H1 (cell line): Measurements from ENCODE around the gene FEV. TPM values are rescaled to one million over a fixed set of nuclear protein-coding genes. Genes with fewer than 3 reads are reported as not detected.

ENCODE experiments used
- CTCF ChIA-PET: fragments of 300-600 bp; sonication (Branson Sonifier 250); formaldehyde crosslinking; loops from one replicate; lab custom pipeline; 2021; ENCODE audit not compliant: partially characterized antibody; lab: Charles Lee
- POLR2A ChIA-PET: fragments of 300-600 bp; sonication (Branson Sonifier 250); formaldehyde crosslinking; loops from one replicate; lab custom pipeline; 2021; ENCODE audit warnings: inconsistent platforms; ENCODE audit not compliant: partially characterized antibody; lab: Charles Lee
- DNase-seq, 2 experiments: peaks; one replicate each; pipeline versions ENCODE4 v3.0.0 to v3.0.0-alpha.2; 2010 to 2022; ENCODE audit warnings: low spot score in 2 of 2, low read depth in 1 of 2, mixed read lengths in 1 of 2
- FAIRE-seq: peaks from 2 replicates; lab custom pipeline; 2011; peaks lifted over from hg19 to GRCh38; lab: Jason Lieb, UNC
- H2AFZ ChIP-seq: 2 replicates; pipeline ENCODE4 v1.8.1; 2012; ENCODE audit warnings: low read length, inconsistent platforms
- H2AK5ac ChIP-seq: 2 replicates; pipeline ENCODE4 v1.6.1; 2013; ENCODE audit warnings: low read depth, low read length
- H2BK120ac ChIP-seq: replicated peaks from 2 replicates; pipeline ENCODE3; 2013; ENCODE audit warnings: low read depth, low read length, inconsistent platforms
- H2BK12ac ChIP-seq: 2 replicates; pipeline ENCODE4 v1.6.1; 2013; ENCODE audit warnings: low read depth, low read length
- H2BK15ac ChIP-seq: 2 replicates; pipeline ENCODE4 v1.6.1; 2013; ENCODE audit warnings: low read length
- H2BK20ac ChIP-seq: 2 replicates; pipeline ENCODE4 v1.6.1; 2013; ENCODE audit warnings: low read length
- H2BK5ac ChIP-seq: 2 replicates; pipeline ENCODE4 v1.6.1; 2013; ENCODE audit warnings: low read depth, low read length
- H3K14ac ChIP-seq: 2 replicates; pipeline ENCODE4 v1.6.1; 2013; ENCODE audit warnings: inconsistent platforms; ENCODE audit not compliant: insufficient read length
- H3K18ac ChIP-seq: 2 replicates; pipeline ENCODE4 v1.6.1; 2013; ENCODE audit warnings: low read length; ENCODE audit errors: extremely low read depth
- H3K23ac ChIP-seq: 2 replicates; pipeline ENCODE4 v1.6.1; 2013; ENCODE audit warnings: inconsistent platforms; ENCODE audit not compliant: insufficient read length
- H3K23me2 ChIP-seq: 2 replicates; pipeline ENCODE4 v1.6.1; 2013; ENCODE audit warnings: low read depth, low read length
- H3K27ac ChIP-seq: 2 replicates; pipeline ENCODE4 v1.6.1; 2011; ENCODE audit warnings: low read depth, low read length, inconsistent platforms
- H3K27me3 ChIP-seq, 4 experiments: replicated peaks in 1 of 4; 1 replicate in 1 of 4; 2 replicates in 3 of 4; pipeline versions ENCODE4 v1.6.1 to v1.8.1; 2011 to 2013; ENCODE audit warnings: low read length in 3 of 4, mild to moderate bottlenecking in 3 of 4, inconsistent platforms in 2 of 4, mixed read lengths in 2 of 4, moderate library complexity in 1 of 4; ENCODE audit not compliant: control insufficient read depth in 3 of 4, insufficient read depth in 3 of 4; ENCODE audit errors: extremely low read depth in 1 of 4
- H3K36me3 ChIP-seq, 4 experiments: 2 replicates each; pipeline versions ENCODE4 v1.6.1 to v1.8.1; 2011 to 2013; ENCODE audit warnings: mild to moderate bottlenecking in 4 of 4, low read length in 3 of 4, moderate library complexity in 2 of 4, control low read depth in 1 of 4, inconsistent platforms in 1 of 4; ENCODE audit not compliant: insufficient read depth in 4 of 4, control insufficient read depth in 2 of 4
- H3K4ac ChIP-seq: replicated peaks from 2 replicates; pipeline ENCODE3; 2013; ENCODE audit warnings: low read length, low read depth, mixed read lengths, inconsistent platforms; ENCODE audit not compliant: insufficient read length
- H3K4me1 ChIP-seq, 4 experiments: replicated peaks in 1 of 4; 1 replicate in 1 of 4; 2 replicates in 3 of 4; pipeline versions ENCODE4 v1.6.1 to v1.8.1; 2011 to 2013; ENCODE audit warnings: low read length in 3 of 4, inconsistent platforms in 2 of 4, mixed read lengths in 1 of 4; ENCODE audit not compliant: insufficient read depth in 4 of 4, control insufficient read depth in 3 of 4
- H3K4me2 ChIP-seq, 2 experiments: 2 replicates each; pipeline versions ENCODE4 v1.6.1 to v1.8.1; 2011 to 2013; ENCODE audit warnings: low read depth in 2 of 2, low read length in 2 of 2, control low read depth in 1 of 2, inconsistent platforms in 1 of 2, mild to moderate bottlenecking in 1 of 2; ENCODE audit not compliant: insufficient read depth in 1 of 2
- H3K4me3 ChIP-seq, 4 experiments: fragments of 200-600, 300-600 bp in 1 of 4; sonication (generic), shearing (Covaris generic), sonication (Bioruptor Twin) in 1 of 4; 2 replicates each; pipeline versions ENCODE4 v1.5.1 to v1.8.1; 2011 to 2016; ENCODE audit warnings: low read length in 4 of 4, low read depth in 3 of 4, control low read depth in 2 of 4, inconsistent platforms in 2 of 4, mild to moderate bottlenecking in 2 of 4, mixed read lengths in 1 of 4, moderate library complexity in 1 of 4; ENCODE audit not compliant: insufficient read depth in 2 of 4; ENCODE audit errors: extremely low read depth in 1 of 4
- H3K56ac ChIP-seq: replicated peaks from 2 replicates; pipeline ENCODE3; 2013; ENCODE audit warnings: low read depth, mild to moderate bottlenecking, mixed read lengths, low read length, inconsistent platforms; ENCODE audit not compliant: insufficient read length
- H3K79me1 ChIP-seq: 2 replicates; pipeline ENCODE4 v1.6.1; 2013; ENCODE audit warnings: low read depth, low read length, control low read depth
- H3K79me2 ChIP-seq, 2 experiments: 2 replicates each; pipeline versions ENCODE4 v1.6.1 to v1.8.1; 2012 to 2013; ENCODE audit warnings: low read length in 2 of 2, mild to moderate bottlenecking in 2 of 2, inconsistent platforms in 1 of 2; ENCODE audit not compliant: insufficient read depth in 2 of 2, control insufficient read depth in 1 of 2
- H3K9ac ChIP-seq, 4 experiments: replicated peaks in 1 of 4; 1 replicate in 1 of 4; 2 replicates in 3 of 4; pipeline versions ENCODE4 v1.6.1 to v1.8.1; 2011 to 2013; ENCODE audit warnings: low read depth in 3 of 4, low read length in 3 of 4, control low read depth in 2 of 4, mild to moderate bottlenecking in 2 of 4, moderate library complexity in 2 of 4, inconsistent platforms in 1 of 4; ENCODE audit errors: extremely low read depth in 1 of 4
- H3K9me3 ChIP-seq, 2 experiments: 2 replicates each; pipeline versions ENCODE4 v1.6.1 to v1.8.1; 2012 to 2013; ENCODE audit warnings: mild to moderate bottlenecking in 2 of 2, moderate library complexity in 2 of 2, control low read depth in 1 of 2, inconsistent platforms in 1 of 2, low read depth in 1 of 2, low read length in 1 of 2, mixed read lengths in 1 of 2; ENCODE audit not compliant: insufficient read depth in 2 of 2
- H4K20me1 ChIP-seq, 2 experiments: replicated peaks in 1 of 2; 2 replicates each; pipeline versions ENCODE3 to v1.8.1; 2011 to 2013; ENCODE audit warnings: inconsistent platforms in 2 of 2, low read length in 2 of 2, mild to moderate bottlenecking in 1 of 2; ENCODE audit not compliant: insufficient read depth in 2 of 2, control insufficient read depth in 1 of 2
- H4K5ac ChIP-seq: 2 replicates; pipeline ENCODE4 v1.6.1; 2013; ENCODE audit warnings: low read length, low read depth, mixed read lengths, inconsistent platforms; ENCODE audit not compliant: insufficient read length
- H4K8ac ChIP-seq: 2 replicates; pipeline ENCODE4 v1.8.0; 2013; ENCODE audit warnings: mild to moderate bottlenecking, moderate library complexity, low read length, inconsistent platforms; ENCODE audit not compliant: insufficient read depth; ENCODE audit errors: extremely low read depth
- H4K91ac ChIP-seq: replicated peaks from 2 replicates; pipeline ENCODE3; 2013; ENCODE audit warnings: low read length, mixed read lengths, inconsistent platforms; ENCODE audit not compliant: insufficient read length
- ASH2L ChIP-seq: fragments of 200-600, 300-600 bp; sonication (generic); IDR thresholded peaks from one replicate; pipeline ENCODE4 v1.7.1; 2017; ENCODE audit warnings: low read length
- CTBP2 ChIP-seq: IDR thresholded peaks from 2 replicates; pipeline ENCODE4 v1.7.0; 2011; ENCODE audit warnings: borderline replicate concordance, mild to moderate bottlenecking, moderate library complexity, mixed read lengths, low read length; ENCODE audit not compliant: insufficient read depth, insufficient read length
- KDM5A ChIP-seq: fragments of 200-600 bp; IDR thresholded peaks from 2 replicates; pipeline ENCODE4 v1.7.1; 2012; ENCODE audit warnings: mild to moderate bottlenecking, low read length, inconsistent platforms, mixed read lengths
- POLR2AphosphoS5 ChIP-seq: IDR thresholded peaks from 2 replicates; pipeline ENCODE4 v1.6.1; 2011; ENCODE audit warnings: low read depth, low read length
- YY1 ChIP-seq: IDR thresholded peaks from 2 replicates; pipeline ENCODE4 v1.6.1; 2011; ENCODE audit warnings: low read depth, mild to moderate bottlenecking, low read length
- WGBS, 2 experiments: shearing (Covaris generic) in 1 of 2; methylation state at CpG; one replicate each; pipeline versions ENCODE4 v1.1.6 to v1.1.7; 2013 to 2015; ENCODE audit warnings: low lambda C conversion rate in 2 of 2, mixed read lengths in 2 of 2, inconsistent platforms in 1 of 2, low coverage in 1 of 2, missing lambda C conversion rate in 1 of 2; ENCODE audit not compliant: insufficient replicate concordance in 2 of 2, insufficient coverage in 1 of 2, insufficient read length in 1 of 2; ENCODE audit errors: extremely low coverage in 1 of 2, missing lambda C conversion rate in 1 of 2; 5-methylcytosine and 5-hydroxymethylcytosine counted together
- polyA plus RNA-seq, 7 experiments: library from polyadenylated mRNA; depleted of rRNA in 3 of 7; stranded (reverse) in 5 of 7; unstranded in 2 of 7; fragments of >200 nt in 5 of 7; fragments of 200-250 nt in 2 of 7; gene quantifications; 1 replicate in 5 of 7; 2 replicates in 1 of 7; 4 replicates in 1 of 7; pipeline versions ENCODE4 v1.2.1 to v1.2.3, GENCODE V29; 2011 to 2013; ENCODE audit warnings: missing spikeins in 2 of 7, mixed read lengths in 2 of 7
- total RNA-seq: library from RNA; stranded (reverse); fragmentation: NEBNext Ultra II Directional; extraction: Animal tissue kit (Norgen Biotek cat#: 25700); gene quantifications from 2 replicates; pipeline ENCODE4 v1.2.1, GENCODE V29; 2021

The FEV gene
- total and polyA plus RNA-seq, 2 of the 8 experiments (the other 6 are each of a cell fraction or from before 2014, with no cell fraction given) = not detected

DNA sequence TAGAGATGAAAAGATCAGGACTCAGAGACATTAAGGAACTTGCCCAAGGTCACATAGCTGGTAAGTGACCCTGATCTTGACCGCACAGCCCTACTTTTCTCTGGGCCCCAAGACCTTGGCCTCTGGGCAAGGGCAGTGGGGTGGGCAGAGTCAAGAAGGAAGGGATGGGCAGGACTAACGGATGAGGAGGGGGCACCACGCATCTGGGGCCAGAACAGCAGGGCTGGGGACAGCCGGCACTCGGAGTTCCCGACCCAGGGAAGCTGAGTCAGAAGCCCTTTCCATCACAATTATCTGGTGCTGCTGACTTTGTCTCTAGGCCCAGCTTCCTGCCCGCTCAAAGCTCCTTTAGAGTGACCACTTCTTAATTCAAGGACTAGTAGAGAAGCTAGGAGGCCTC, 42.0 kb upstream of the FEV start:
- Histone ChIP-seq H3K36me3 (no peaks in the 10 kb centered on the region), H2BK12ac (no peak overlapping the region), H3K9me3 (no peaks in the 10 kb centered on the region), H3K79me2 (no peaks in the 10 kb centered on the region), H2AK5ac (no peak overlapping the region), H3K27ac (no peak overlapping the region), H2AFZ (no peak overlapping the region), H2BK15ac (no peak overlapping the region), H3K14ac (no peak overlapping the region), H3K4me1 (peaks cover 0 to 3% (median under 1%) of the 10 kb centered on the region in 4 experiments; a peak in 2 of 7 replicates), H3K9ac (no peak overlapping the region), H3K4ac (no peak overlapping the region), H3K4me2 (no peak overlapping the region), H3K18ac (no peak overlapping the region), H2BK5ac (no peak overlapping the region), H3K4me3 (no peak overlapping the region), H4K20me1 (peaks cover 0 to 2% of the 10 kb centered on the region in 2 experiments), H3K27me3 (no peaks in the 10 kb centered on the region; a peak in 1 of 7 replicates), H4K8ac (no peak overlapping the region), H3K79me1 (no peaks in the 10 kb centered on the region), H2BK120ac (no peak overlapping the region), H4K91ac (no peak overlapping the region), H3K23me2 (no peaks in the 10 kb centered on the region), H3K56ac (no peak overlapping the region), H4K5ac (no peak overlapping the region), H3K23ac (no peak overlapping the region), H2BK20ac (no peak overlapping the region)
- FAIRE-seq = no peak
- ChIA-PET CTCF (interaction anchor here (0.8 to 45.5 kb wide), 12 partner anchors 8 to 268 kb away, joined by 3 to 1006 read pairs (median 8); partner anchors contain the start of genes CFAP65, CRYBA2, IHH and NHEJ1), POLR2A (interaction anchor here (0.7 to 1.1 kb wide), 2 partner anchors 90 to 123 kb away, joined by 3 read pairs; no protein-coding TSS in a partner anchor)
- DNase-seq = no peak
- WGBS, 2 experiments = 91% methylated on average over 7 of the region's 7 CpGs; no CpG with 5 or more reads in 1 of the 2 experiments
- TF ChIP-seq ASH2L (no peak), KDM5A (no peak), POLR2AphosphoS5 (no peak), YY1 (no peak), CTBP2 (no peak)
